HepG2 (cell line): ENCODE results near the gene MALRD1. TPM values are rescaled to one million over a fixed set of nuclear protein-coding genes. Genes with fewer than 3 reads are reported as not detected.

Source experiments
- ATAC-seq: fragments of 200-7000 bp; cut with Tn5 transposase; 3 replicates; pipeline ENCODE4 v1.9.1; 2020; ENCODE audit warnings: mild to moderate bottlenecking, moderate library complexity
- BruUV-seq: library from RNA; stranded (reverse); fragments of 400-500 nt; replicated peaks from 2 replicates; lab custom pipeline; 2021; lab: Mats Ljungman, UMichigan
- CTCF ChIA-PET: fragments of 300-600 bp; formaldehyde crosslinking; extraction: SDS; loops from one replicate; lab custom pipeline; 2021; ENCODE audit warnings: low total read pairs, inconsistent platforms, low intra/inter-chr PET ratio; lab: Yijun Ruan, JAX
- POLR2A ChIA-PET: fragments of 350-600 bp; sonication (Branson Sonifier 250); formaldehyde crosslinking; loops from one replicate; lab custom pipeline; 2020; ENCODE audit warnings: antibody characterized with exemption, inconsistent platforms; lab: Yijun Ruan, JAX
- DNase-seq: peaks from one replicate; pipeline ENCODE4 v3.0.0-alpha.2; 2015; ENCODE audit warnings: low spot score
- FAIRE-seq: peaks from 3 replicates; lab custom pipeline; 2011; peaks lifted over from hg19 to GRCh38; lab: Jason Lieb, UNC
- H2AFZ ChIP-seq: one replicate; pipeline ENCODE4 v1.6.1; 2011; ENCODE audit warnings: low read length, inconsistent platforms
- H3K27ac ChIP-seq: fragments of 300-600 bp; 3 replicates; pipeline ENCODE4 v1.8.0; 2011; ENCODE audit warnings: mixed run types, mild to moderate bottlenecking, mixed read lengths, low read length, inconsistent platforms; ENCODE audit not compliant: insufficient read depth; ENCODE audit errors: extremely low read length
- H3K27me3 ChIP-seq, 2 experiments: fragments of 200-600 bp in 1 of 2; 2 replicates in 1 of 2; 3 replicates in 1 of 2; pipeline versions ENCODE4 v1.6.0 to v1.8.0; 2011; ENCODE audit warnings: low read length in 2 of 2, mild to moderate bottlenecking in 2 of 2, moderate library complexity in 2 of 2, inconsistent platforms in 1 of 2; ENCODE audit not compliant: insufficient read depth in 2 of 2, control insufficient read depth in 1 of 2
- H3K36me3 ChIP-seq, 2 experiments: fragments of 200-600 bp in 1 of 2; replicated peaks in 1 of 2; 2 replicates in 1 of 2; 3 replicates in 1 of 2; pipeline versions ENCODE4 v1.5.1 to v1.8.0; 2011; ENCODE audit warnings: low read length in 2 of 2, inconsistent platforms in 1 of 2; ENCODE audit not compliant: insufficient read depth in 2 of 2, control insufficient read depth in 1 of 2
- H3K4me1 ChIP-seq: 2 replicates; pipeline ENCODE4 v1.5.1; 2012; ENCODE audit warnings: low read length, inconsistent platforms; ENCODE audit not compliant: insufficient read depth
- H3K4me2 ChIP-seq: 2 replicates; pipeline ENCODE4 v1.6.0; 2011; ENCODE audit warnings: low read depth, low read length, inconsistent platforms
- H3K4me3 ChIP-seq, 3 experiments: fragments of 200-600 bp in 1 of 3; sonication (generic), shearing (Covaris generic) in 1 of 3; replicated peaks in 1 of 3; 2 replicates each; pipeline ENCODE4 v1.5.1; 2011 to 2016; ENCODE audit warnings: low read length in 3 of 3, inconsistent platforms in 2 of 3, low read depth in 2 of 3, mild to moderate bottlenecking in 2 of 3, control low read depth in 1 of 3, mixed read lengths in 1 of 3; ENCODE audit not compliant: insufficient read depth in 1 of 3
- H3K79me2 ChIP-seq: one replicate; pipeline ENCODE4 v1.6.1; 2011; ENCODE audit warnings: low read length, inconsistent platforms; ENCODE audit not compliant: insufficient read depth
- H3K9ac ChIP-seq: 2 replicates; pipeline ENCODE4 v1.6.0; 2011; ENCODE audit warnings: mild to moderate bottlenecking, low read depth, low read length, inconsistent platforms; ENCODE audit not compliant: insufficient read depth
- H3K9me3 ChIP-seq: 2 replicates; pipeline ENCODE4 v1.5.1; 2012; ENCODE audit warnings: mild to moderate bottlenecking, low read length
- H4K20me1 ChIP-seq: 2 replicates; pipeline ENCODE4 v1.6.0; 2011; ENCODE audit warnings: inconsistent platforms, mild to moderate bottlenecking, low read length, moderate library complexity; ENCODE audit not compliant: insufficient read depth
- HNRNPK ChIP-seq: fragments of 200-400 bp; formaldehyde crosslinking; IDR thresholded peaks from 2 replicates; pipeline ENCODE4 v1.6.1; 2018; ENCODE audit warnings: low read length, low read depth, moderate library complexity, mild to moderate bottlenecking; ENCODE audit not compliant: poor library complexity, severe bottlenecking
- MNT ChIP-seq: fragments of 450-650 bp; IDR thresholded peaks from 2 replicates; pipeline ENCODE4 v1.6.1; 2016
- PCBP1 ChIP-seq: fragments of 200-400 bp; formaldehyde crosslinking; IDR thresholded peaks from 2 replicates; pipeline ENCODE4 v1.6.1; 2017; ENCODE audit warnings: mild to moderate bottlenecking, low read depth, low read length, borderline replicate concordance
- PCBP2 ChIP-seq: fragments of 200-400 bp; formaldehyde crosslinking; optimal IDR thresholded peaks from 2 replicates; pipeline ENCODE3; 2018; ENCODE audit warnings: low read length, low read depth; ENCODE audit not compliant: poor library complexity, severe bottlenecking
- ZBTB26 ChIP-seq: IDR thresholded peaks from 2 replicates; pipeline ENCODE4 v1.6.1; 2016; ENCODE audit warnings: missing compliant biosample characterization, missing genetic modification reagents, borderline replicate concordance
- ZBTB42 ChIP-seq: sonication (generic); formaldehyde crosslinking; IDR thresholded peaks from 2 replicates; pipeline ENCODE4 v1.5.0; 2020; ENCODE audit warnings: mild to moderate bottlenecking, missing genetic modification reagents
- ZFP41 ChIP-seq: sonication (generic); formaldehyde crosslinking; IDR thresholded peaks from 2 replicates; pipeline ENCODE4 v1.4.0; 2020; ENCODE audit warnings: mild to moderate bottlenecking, missing genetic modification reagents, borderline replicate concordance
- ZNF607 ChIP-seq: sonication (generic); formaldehyde crosslinking; IDR thresholded peaks from 2 replicates; pipeline ENCODE4 v1.5.1; 2020; ENCODE audit warnings: missing genetic modification reagents, mild to moderate bottlenecking, borderline replicate concordance
- WGBS: methylation state at CpG from one replicate; pipeline ENCODE4 v1.1.6; 2017; ENCODE audit warnings: low lambda C conversion rate; 5-methylcytosine and 5-hydroxymethylcytosine counted together
- in situ Hi-C: cut with HindIII; loops from 2 replicates; pipeline ENCODE4 v1.10.0; 2017; ENCODE audit warnings: low pct_unique_long_range_greater_than_20kb; ENCODE audit not compliant: extremely low pct_ligation_motif_present
- intact Hi-C: fragments of 100-400 bp; cut with micrococcal nuclease; formaldehyde crosslinking; loops from one replicate; pipeline ENCODE4 v1.10.0; 2022; ENCODE audit not compliant: unreplicated experiment
- polyA plus RNA-seq, 8 experiments: library from polyadenylated mRNA; depleted of rRNA in 3 of 8; stranded (reverse) in 7 of 8; unstranded in 1 of 8; fragments of >200 nt; fragmentation: Illumina TruSeq in 4 of 8; extraction: Trizol in 4 of 8; gene quantifications; 2 replicates each; pipeline versions ENCODE4 v1.2.1 to v1.2.3, GENCODE V29; 2011 to 2016; ENCODE audit warnings: low read depth in 4 of 8, missing spikeins in 1 of 8, mixed read lengths in 1 of 8; ENCODE audit not compliant: insufficient read depth in 1 of 8
- total RNA-seq, 5 experiments: library from RNA; depleted of rRNA; stranded (reverse); fragments of >200 nt; fragmentation: Illumina TruSeq; extraction: Trizol; gene quantifications; 2 replicates each; pipeline ENCODE4 v1.2.3, GENCODE V29; 2016; ENCODE audit warnings: low read depth in 1 of 5

The MALRD1 gene
- total and polyA plus RNA-seq, 2 of the 13 experiments (the other 11 are each of a cell fraction or from before 2014, with no cell fraction given), result 5.7 to 15.4 TPM

- no peaks in the 10 kb centered on the region for H4K20me1 ChIP-seq
- DNase-seq (no peak), FAIRE-seq (no peak), ATAC-seq (no peak)
- ChIA-PET POLR2A (no interaction called here), CTCF (no interaction called here)
- TF ChIP-seq PCBP2 (peak; percentile 26), ZFP41 (no peak)
- no TSS peak for BruUV-seq
- H3K9ac ChIP-seq, result no peak overlapping the region
- no peaks in the 10 kb centered on the region for H3K4me1 ChIP-seq
- H3K9me3 ChIP-seq, result no peaks in the 10 kb centered on the region
- H3K27me3 ChIP-seq, result no peaks in the 10 kb centered on the region
- no peak overlapping the region for H3K27ac ChIP-seq
- in situ Hi-C loops (no loop called here), intact Hi-C loops (no loop called here)
- H2AFZ ChIP-seq, result no peak overlapping the region
- H3K4me2 ChIP-seq, result no peak overlapping the region
- H3K79me2 ChIP-seq, result no peaks in the 10 kb centered on the region
- 60% methylated on average over 3 of the region's 3 CpGs for WGBS
- peaks cover 0 to 3% of the 10 kb centered on the region in 2 experiments; a peak in 1 of 5 replicates for H3K36me3 ChIP-seq
- no peak overlapping the region for H3K4me3 ChIP-seq
Observed at GRCh38 chr10:19699299-19699698, 650.7 kb downstream of the MALRD1 start.

GRCh38 chr10:19701427-19702052 lies 652.9 kb downstream of the MALRD1 start:
- no peaks in the 10 kb centered on the region for H4K20me1 ChIP-seq
- no peak overlapping the region for H3K4me2 ChIP-seq
- peaks cover 0 to 2% of the 10 kb centered on the region in 2 experiments; a peak in 1 of 5 replicates for H3K36me3 ChIP-seq
- H3K27ac ChIP-seq, result no peak overlapping the region
- TF ChIP-seq ZBTB26 (CRISPR knock-in tag) (no peak), ZNF607 (no peak), HNRNPK (peak; percentile 98), MNT (no peak), PCBP1 (0 out of 2 replicates have a peak, but pooled peaks have one; percentile 54), ZBTB42 (CRISPR knock-in tag) (no peak)
- FAIRE-seq (no peak), ATAC-seq (no peak), DNase-seq (no peak)
- in situ Hi-C loops (no loop called here), intact Hi-C loops (no loop called here)
- POLR2A ChIA-PET, result no interaction called here
- H3K4me1 ChIP-seq, result no peaks in the 10 kb centered on the region
- no peak overlapping the region for H3K9ac ChIP-seq
- H2AFZ ChIP-seq, result no peak overlapping the region
- WGBS, result 35% methylated on average over 4 of the region's 4 CpGs
- H3K9me3 ChIP-seq, result no peaks in the 10 kb centered on the region
- H3K4me3 ChIP-seq, result no peak overlapping the region
- BruUV-seq, result no TSS peak
- CTCF ChIA-PET, result no interaction called here
- H3K79me2 ChIP-seq, result no peaks in the 10 kb centered on the region
- H3K27me3 ChIP-seq, result no peaks in the 10 kb centered on the region
